Measurements from ENCODE around the gene GDF10. TPM values are rescaled to one million over a fixed set of nuclear protein-coding genes. Genes with fewer than 3 reads are reported as not detected.
A peak's percentile ranks its signal among the peaks of the same experiment; 100 is the strongest.

The GDF10 gene
- total RNA-seq, result 1 to 10 TPM; 3.6 to 9.6 (median 7.3) TPM

DNA sequence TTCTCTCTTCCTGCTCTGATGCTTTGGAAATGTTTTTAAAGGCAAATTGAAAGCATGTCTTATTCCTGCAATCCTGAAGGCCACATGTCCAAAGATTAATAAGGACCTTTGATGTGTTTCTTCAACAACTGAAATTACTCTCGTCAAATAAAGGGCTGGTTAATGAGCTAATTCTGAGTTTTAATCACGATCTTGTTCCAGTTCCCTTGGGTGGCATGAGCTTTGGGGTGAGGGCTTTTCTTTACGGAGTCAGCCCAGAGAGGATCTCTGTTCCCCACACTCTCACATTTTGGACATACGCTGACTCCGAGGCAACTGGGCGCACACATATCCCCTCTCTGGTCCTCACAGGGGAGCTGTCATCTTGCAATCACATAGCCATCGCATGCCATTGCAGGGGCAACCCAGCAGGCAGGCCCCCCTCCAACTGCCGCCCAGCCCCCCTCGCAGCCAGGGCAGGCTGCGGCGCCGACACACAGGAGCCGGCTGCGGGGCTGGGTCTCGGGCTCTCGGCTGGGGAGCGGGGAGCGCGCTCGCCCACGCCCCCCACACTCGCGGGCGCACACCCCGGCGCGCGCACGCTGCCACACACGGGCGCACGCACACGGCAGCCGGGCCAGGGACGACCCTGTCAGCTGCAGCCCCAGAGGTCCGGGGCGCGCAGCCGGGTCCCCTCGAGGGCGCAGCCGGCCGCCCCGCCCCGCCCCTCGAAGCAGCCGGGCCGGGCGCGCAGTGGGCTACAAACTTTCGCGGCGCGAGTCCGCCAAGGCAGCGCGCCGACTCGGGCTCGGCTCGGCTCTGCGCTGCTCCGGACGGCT is at the start of gene GDF10:
Gene GDF10, plus strand, starts transcription at position 587 of the 818 bp plus-strand sequence. CDS start 455 bp downstream, outside the sequence.
- Histone ChIP-seq H3K27ac (peak within 1 kb of the TSS in 1 of 3 donors; percentile 7), H3K9me3 (no peaks in the 10 kb centered on the region), H3K36me3 (no peaks in the 10 kb centered on the region), H3K4me1 (peaks cover 4 to 51% of the 10 kb centered on the region in 2 donors), H3K4me3 (replicated peaks in 1 of 3) (peak within 1 kb of the TSS in 2 of 3 donors; percentile 40 to 49), H3K27me3 (no peaks in the 10 kb centered on the region)
- DNase-seq, result no peak
- WGBS, 2 donors, result 55 to 71% methylated on average over 6 to 8 of the region's 64 CpGs
- intact Hi-C loops (cut with DNase I), result no loop called here
- TF ChIP-seq, protein P1, sequence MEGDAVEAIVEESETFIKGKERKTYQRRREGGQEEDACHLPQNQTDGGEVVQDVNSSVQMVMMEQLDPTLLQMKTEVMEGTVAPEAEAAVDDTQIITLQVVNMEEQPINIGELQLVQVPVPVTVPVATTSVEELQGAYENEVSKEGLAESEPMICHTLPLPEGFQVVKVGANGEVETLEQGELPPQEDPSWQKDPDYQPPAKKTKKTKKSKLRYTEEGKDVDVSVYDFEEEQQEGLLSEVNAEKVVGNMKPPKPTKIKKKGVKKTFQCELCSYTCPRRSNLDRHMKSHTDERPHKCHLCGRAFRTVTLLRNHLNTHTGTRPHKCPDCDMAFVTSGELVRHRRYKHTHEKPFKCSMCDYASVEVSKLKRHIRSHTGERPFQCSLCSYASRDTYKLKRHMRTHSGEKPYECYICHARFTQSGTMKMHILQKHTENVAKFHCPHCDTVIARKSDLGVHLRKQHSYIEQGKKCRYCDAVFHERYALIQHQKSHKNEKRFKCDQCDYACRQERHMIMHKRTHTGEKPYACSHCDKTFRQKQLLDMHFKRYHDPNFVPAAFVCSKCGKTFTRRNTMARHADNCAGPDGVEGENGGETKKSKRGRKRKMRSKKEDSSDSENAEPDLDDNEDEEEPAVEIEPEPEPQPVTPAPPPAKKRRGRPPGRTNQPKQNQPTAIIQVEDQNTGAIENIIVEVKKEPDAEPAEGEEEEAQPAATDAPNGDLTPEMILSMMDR (IDR thresholded peaks at IDR 0.05), result no peak
- no peak for TF ChIP-seq POLR2A (IDR thresholded peaks at IDR 0.05)

DNA sequence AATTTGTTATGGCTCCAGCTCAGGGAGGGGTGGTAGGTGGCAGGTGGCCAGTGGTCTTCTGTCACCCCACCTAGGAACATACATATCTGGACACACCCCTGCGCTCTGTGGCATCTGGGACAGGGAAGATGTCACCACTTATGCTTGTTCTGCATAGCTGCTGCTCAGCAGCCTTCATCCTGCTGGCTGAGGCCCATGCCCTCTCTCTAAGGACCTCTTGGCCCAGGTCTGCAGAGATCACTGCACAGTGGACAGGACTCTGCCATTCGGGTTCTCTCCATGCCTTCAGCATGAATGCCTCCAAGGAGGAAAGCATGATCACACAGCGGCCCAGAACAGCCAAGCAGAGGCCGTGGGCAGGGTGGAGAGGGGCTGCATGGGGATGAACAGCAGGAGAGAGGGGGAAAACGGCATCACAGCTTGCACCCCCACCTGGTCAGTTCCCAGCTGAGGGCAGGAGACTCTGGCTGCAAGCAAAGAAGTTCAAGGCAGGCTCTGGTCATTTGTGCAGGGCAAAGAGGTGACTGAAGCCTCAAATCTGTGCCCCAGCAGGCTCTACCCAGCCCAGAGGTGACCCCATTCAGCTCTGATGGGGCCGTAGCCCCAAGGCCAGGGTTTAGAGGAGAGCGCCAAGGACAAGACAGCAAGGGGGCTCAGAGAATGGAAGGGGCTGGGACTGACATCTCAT is 47.8 kb upstream of the GDF10 start:
- H3K27me3 ChIP-seq, result no peaks in the 10 kb centered on the region
- H3K36me3 ChIP-seq, result no peaks in the 10 kb centered on the region
- H3K27ac ChIP-seq, result no peak overlapping the region
- intact Hi-C loops (cut with DNase I), result no loop called here
- H3K4me1 ChIP-seq, result peaks cover 0 to 7% of the 10 kb centered on the region in 2 donors
- WGBS, 2 donors, result 68 to 70% methylated on average over 6 to 7 of the region's 7 CpGs
- no peaks in the 10 kb centered on the region for H3K9me3 ChIP-seq
- TF ChIP-seq, protein P1 (IDR thresholded peaks at IDR 0.05), result no peak
- TF ChIP-seq POLR2A (IDR thresholded peaks at IDR 0.05), result no peak
- no peak overlapping the region for H3K4me3 ChIP-seq (replicated peaks in 1 of 3)
- peak in 1 of 2 donors; percentile 7 for DNase-seq

DNA sequence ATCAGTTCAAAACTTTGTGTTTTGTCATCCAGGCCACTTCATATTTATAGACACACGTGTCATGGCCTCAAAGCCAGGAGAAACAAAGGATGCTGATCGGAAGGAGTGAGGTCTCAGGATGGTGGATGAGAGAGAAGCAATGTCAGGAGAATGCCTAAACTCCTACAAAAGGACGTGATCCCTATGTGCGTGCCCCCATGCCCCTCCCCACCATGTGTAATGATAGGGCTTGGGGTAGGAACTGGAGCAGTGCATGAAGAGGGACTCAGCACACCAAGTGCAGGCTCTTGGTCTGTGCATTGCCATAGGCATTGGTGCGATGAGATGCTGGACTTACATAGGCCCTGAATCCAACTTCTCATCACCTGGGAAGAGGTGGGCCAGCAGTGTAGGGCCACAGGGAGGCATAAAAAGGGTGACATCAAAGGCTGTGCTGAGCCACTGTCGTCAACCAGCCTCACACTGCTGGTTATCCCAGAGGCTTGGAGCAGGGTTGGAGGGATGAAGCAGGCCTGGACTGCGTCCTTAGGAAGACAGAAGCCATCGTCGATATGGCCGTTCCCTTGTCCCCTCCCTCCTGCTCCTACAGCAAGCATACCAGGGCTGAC is 46.9 kb upstream of the GDF10 start:
- TF ChIP-seq, protein P1 (IDR thresholded peaks at IDR 0.05), result no peak
- no peak for TF ChIP-seq POLR2A (IDR thresholded peaks at IDR 0.05)
- no peak for DNase-seq
- Histone ChIP-seq H3K4me1 (peaks cover 0 to 7% of the 10 kb centered on the region in 2 donors), H3K36me3 (no peaks in the 10 kb centered on the region), H3K27ac (no peak overlapping the region), H3K9me3 (no peaks in the 10 kb centered on the region), H3K27me3 (no peaks in the 10 kb centered on the region), H3K4me3 (replicated peaks in 1 of 3) (no peak overlapping the region)
- intact Hi-C loops (cut with DNase I), result no loop called here
- WGBS, 2 donors, result 95% methylated on average over 10 of the region's 10 CpGs

- intact Hi-C loops (cut with DNase I), result no loop called here
- Histone ChIP-seq H3K9me3 (no peaks in the 10 kb centered on the region), H3K4me1 (peaks cover 0 to 7% of the 10 kb centered on the region in 2 donors), H3K27ac (peak overlapping the region in 1 of 3 donors; percentile 6), H3K4me3 (replicated peaks in 1 of 3) (no peak overlapping the region), H3K27me3 (no peaks in the 10 kb centered on the region), H3K36me3 (no peaks in the 10 kb centered on the region)
- TF ChIP-seq POLR2A (IDR thresholded peaks at IDR 0.05), result no peak
- TF ChIP-seq, protein P1 (IDR thresholded peaks at IDR 0.05), result no peak
- DNase-seq, result peak; percentile 20 to 42
- WGBS, 2 donors, result 68 to 70% methylated on average over 5 to 16 of the region's 19 CpGs
These were observed 46.2 kb upstream of the GDF10 start for GRCh38 chr10:47253651-47254375.
